Heart right ventricle (tissue), 16 donors: ENCODE measurements around the gene NOP9. TPM values are rescaled to one million over a fixed set of nuclear protein-coding genes. Genes with fewer than 3 reads are reported as not detected.
"Not testable (repeated sequence)": the region's sequence is repeated elsewhere in the genome, so short reads cannot be mapped to it uniquely, and the experiment has no call there.

Source experiments
- ATAC-seq, 8 donors: fragments of 200-7000 bp; cut with Tn5 transposase; one replicate each; pipeline ENCODE4 v1.9.1; 2020; ENCODE audit warnings: mild to moderate bottlenecking in 8 of 8, moderate library complexity in 8 of 8, moderate number of reproducible peaks in 1 of 8
- DNase-seq, 2 donors: peaks; one replicate each; pipeline ENCODE4 v3.0.0-alpha.2; 2020
- H3K27ac ChIP-seq, 10 donors: fragments of 200-600 bp; sonication (generic) in 2 of 10; one replicate each; pipeline versions ENCODE4 v1.5.0 to v1.8.0; 2020 to 2022; ENCODE audit warnings: mild to moderate bottlenecking in 3 of 10
- H3K27me3 ChIP-seq, 7 donors: fragments of 200-600 bp; one replicate each; pipeline ENCODE4 v1.8.0; 2021 to 2022; ENCODE audit warnings: mild to moderate bottlenecking in 2 of 7
- H3K36me3 ChIP-seq, 9 donors: fragments of 200-600 bp; sonication (generic) in 1 of 9; one replicate each; pipeline versions ENCODE4 v1.5.0 to v1.8.0; 2020 to 2022; ENCODE audit warnings: mild to moderate bottlenecking in 2 of 9
- H3K4me1 ChIP-seq, 9 donors: fragments of 200-600 bp; sonication (generic) in 1 of 9; one replicate each; pipeline versions ENCODE4 v1.5.0 to v1.8.0; 2020 to 2022; ENCODE audit warnings: mild to moderate bottlenecking in 4 of 9
- H3K4me3 ChIP-seq, 10 donors: fragments of 200-600 bp; sonication (generic) in 2 of 10; one replicate each; pipeline versions ENCODE4 v1.5.0 to v1.8.0; 2020 to 2022; ENCODE audit warnings: mild to moderate bottlenecking in 7 of 10, moderate library complexity in 2 of 10
- H3K9me3 ChIP-seq, 11 donors: fragments of 200-600 bp in 10 of 11; sonication (generic) in 2 of 11; one replicate each; pipeline versions ENCODE4 v1.5.0 to v1.8.0; 2013 to 2022; ENCODE audit warnings: mild to moderate bottlenecking in 2 of 11, control low read depth in 1 of 11, moderate library complexity in 1 of 11
- WGBS, 2 donors: extraction: QIAGEN DNeasy Blood & Tissue Kit; methylation state at CpG; one replicate each; pipeline ENCODE4 v1.1.7; 2013; ENCODE audit warnings: inconsistent platforms in 1 of 2; 5-methylcytosine and 5-hydroxymethylcytosine counted together
- intact Hi-C, 10 donors: fragments of 100-400 bp; cut with DNase I; formaldehyde crosslinking; loops; one replicate each; pipeline versions ENCODE4 v1.11.1 to v1.14.2; 2022
- polyA plus RNA-seq, 2 donors: library from polyadenylated mRNA; stranded (reverse); fragments of 200-250 nt; gene quantifications; one replicate each; pipeline ENCODE4 v1.2.3, GENCODE V29; 2013
- total RNA-seq, 10 donors: library from RNA; stranded (reverse); fragmentation: NEBNext Ultra II Directional in 3 of 10; extraction: Animal tissue kit (Norgen Biotek cat#: 25700) in 3 of 10; gene quantifications; one replicate each; pipeline versions ENCODE4 v1.2.1 to v1.2.4, GENCODE V29; 2021 to 2023
- TF ChIP-seq, protein P1 (sequence below), 9 donors: fragments of 200-600 bp; sonication (generic) in 2 of 9; IDR thresholded peaks; one replicate each; pipeline versions ENCODE4 v1.5.0 to v1.8.0; 2021 to 2022; ENCODE audit warnings: antibody characterized with exemption in 9 of 9, mild to moderate bottlenecking in 5 of 9, moderate library complexity in 1 of 9
- donor health status: Arrhythmogenic right ventricular cardiomyopathy.
- donor health status: ischemic (EF 13 %, LVEDD 7.1; RV severe dilation, severe dysfunction).
- donor health status: healthy with polysubstance abuse.
- donor health status: DM: no; HTN: yes; CAD: no.
- donor health status: DM: no; HTN: no; CAD: no.
- donor health status: ischemic (EF 25% LVEDD 6.9; RV normal size, moderate dysfunction).
- donor health status: ischemic (EF 25% LVEDD 5.7; RV mildly dilated, moderate dysfunction).
- donor health status: healthy.
- donor health status: DM: yes; HTN: yes; CAD: no.
- donor health status: Ischemic cardiomyopathy.
- donor health status: ischemic (EF 35%, LVEDD 5.7; RV mildly dilated, moderate dysfunction).
- donor health status: nonischemic (EF 11% LVEDD 7.7; RV severe dilation, severe dysfunction).
- donor health status: DM: yes; HTN: yes; CAD: no.
- donor health status: PGD.
- donor health status: ischemic (EF 29% LVEDD 5.4; RV normal size, mild dysfunction).
- donor health status: nonischemic (EF 23%, LVEDD 6.1; RV moderate dilation, normal function).

NOP9 gene
- total and polyA plus RNA-seq, 12 donors, result 10.7 to 31.9 (median 26.4) TPM

- H3K4me3 ChIP-seq, result no peak overlapping the region
- no peak for DNase-seq
- no peaks in the 10 kb centered on the region for H3K36me3 ChIP-seq
- no peak for ATAC-seq
- no peaks in the 10 kb centered on the region for H3K9me3 ChIP-seq
- H3K27ac ChIP-seq, result peak overlapping the region in 2 of 10 donors; percentile 70 to 72
- H3K4me1 ChIP-seq, result peaks cover 0 to 17% (median 7%) of the 10 kb centered on the region in 9 donors
- H3K27me3 ChIP-seq, result peaks cover 0 to 20% (median 6%) of the 10 kb centered on the region in 7 donors
- intact Hi-C loops, result no loop called here
- TF ChIP-seq, protein P1, sequence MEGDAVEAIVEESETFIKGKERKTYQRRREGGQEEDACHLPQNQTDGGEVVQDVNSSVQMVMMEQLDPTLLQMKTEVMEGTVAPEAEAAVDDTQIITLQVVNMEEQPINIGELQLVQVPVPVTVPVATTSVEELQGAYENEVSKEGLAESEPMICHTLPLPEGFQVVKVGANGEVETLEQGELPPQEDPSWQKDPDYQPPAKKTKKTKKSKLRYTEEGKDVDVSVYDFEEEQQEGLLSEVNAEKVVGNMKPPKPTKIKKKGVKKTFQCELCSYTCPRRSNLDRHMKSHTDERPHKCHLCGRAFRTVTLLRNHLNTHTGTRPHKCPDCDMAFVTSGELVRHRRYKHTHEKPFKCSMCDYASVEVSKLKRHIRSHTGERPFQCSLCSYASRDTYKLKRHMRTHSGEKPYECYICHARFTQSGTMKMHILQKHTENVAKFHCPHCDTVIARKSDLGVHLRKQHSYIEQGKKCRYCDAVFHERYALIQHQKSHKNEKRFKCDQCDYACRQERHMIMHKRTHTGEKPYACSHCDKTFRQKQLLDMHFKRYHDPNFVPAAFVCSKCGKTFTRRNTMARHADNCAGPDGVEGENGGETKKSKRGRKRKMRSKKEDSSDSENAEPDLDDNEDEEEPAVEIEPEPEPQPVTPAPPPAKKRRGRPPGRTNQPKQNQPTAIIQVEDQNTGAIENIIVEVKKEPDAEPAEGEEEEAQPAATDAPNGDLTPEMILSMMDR (IDR thresholded peaks at IDR 0.05), result no peak
- 95 to 98% methylated on average over 2 of the region's 2 CpGs for WGBS, 2 donors
These were observed 48.5 kb downstream of the NOP9 start for GRCh38 chr14:24348186-24348585.

- Histone ChIP-seq H3K27me3 (peaks cover 0 to 26% (median 8%) of the 10 kb centered on the region in 7 donors), H3K4me1 (peaks cover 0 to 17% (median 7%) of the 10 kb centered on the region in 9 donors), H3K27ac (no peak overlapping the region), H3K36me3 (no peaks in the 10 kb centered on the region), H3K9me3 (no peaks in the 10 kb centered on the region), H3K4me3 (no peak overlapping the region)
- TF ChIP-seq, protein P1 (IDR thresholded peaks at IDR 0.05), result no peak
- ATAC-seq, result no peak
- DNase-seq, result no peak
- 40 to 65% methylated on average over 5 of the region's 5 CpGs for WGBS, 2 donors
- intact Hi-C loops, result no loop called here
These were observed 50.1 kb downstream of the NOP9 start for GRCh38 chr14:24349742-24350141.

GRCh38 chr14:24351517-24351916 is 51.9 kb downstream of the NOP9 start:
- intact Hi-C loops, result no loop called here
- H3K4me3 ChIP-seq, result no peak overlapping the region
- peaks cover 0 to 19% (median 6%) of the 10 kb centered on the region in 9 donors for H3K4me1 ChIP-seq
- WGBS, 2 donors, result 16 to 18% methylated on average over 4 of the region's 4 CpGs
- TF ChIP-seq, protein P1 (IDR thresholded peaks at IDR 0.05), result peak in 1 of 9 donors; percentile 5
- no peaks in the 10 kb centered on the region for H3K9me3 ChIP-seq
- peaks cover 0 to 26% (median 14%) of the 10 kb centered on the region in 7 donors for H3K27me3 ChIP-seq
- ATAC-seq (peak; percentile 30 to 61 (median 48)), DNase-seq (no peak)
- H3K27ac ChIP-seq, result no peak overlapping the region
- H3K36me3 ChIP-seq, result no peaks in the 10 kb centered on the region

DNA sequence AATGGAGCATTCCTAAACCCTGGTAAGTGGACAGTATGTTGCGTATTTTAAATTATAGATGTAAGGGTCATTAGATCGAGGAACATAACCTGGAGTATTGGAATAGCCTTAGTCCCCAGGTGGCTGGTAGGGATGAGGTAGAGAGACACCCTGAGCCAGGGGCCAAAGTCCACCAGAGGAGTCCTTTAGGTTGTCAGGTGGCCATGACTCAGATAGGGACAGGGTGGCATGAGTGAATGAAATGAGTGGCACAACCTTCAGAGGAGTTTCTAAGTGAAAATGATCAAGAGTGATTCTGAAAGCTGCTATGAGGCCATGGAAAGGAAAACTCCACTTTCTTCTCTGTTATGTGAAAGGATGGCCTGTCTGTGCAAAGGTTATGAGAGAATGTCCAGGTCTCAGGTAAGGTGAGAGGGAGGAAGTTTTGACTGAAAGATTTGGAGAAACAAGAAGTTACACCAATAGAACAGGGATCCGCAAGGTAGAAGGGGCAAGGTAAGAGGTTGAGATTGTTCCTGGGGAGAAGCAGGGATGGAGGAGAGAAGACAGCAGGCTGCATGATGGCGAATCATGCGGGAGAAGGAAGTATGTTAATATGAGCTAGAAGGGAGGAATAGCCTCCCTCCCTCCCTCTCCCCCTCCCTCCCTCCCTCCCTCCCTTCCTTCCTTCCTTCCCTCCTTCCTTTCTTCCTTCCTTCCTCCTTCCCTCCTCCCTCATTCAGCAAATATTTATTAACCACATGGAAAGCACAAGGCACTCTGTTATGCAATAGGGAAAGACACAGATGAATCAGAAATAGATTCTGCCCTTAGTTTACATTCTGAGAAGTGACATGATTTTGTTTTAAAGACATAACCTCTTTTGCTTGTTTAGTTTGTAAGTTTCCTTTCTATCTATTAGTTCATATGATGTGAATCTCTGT is 54.2 kb downstream of the NOP9 start:
- H3K4me1 ChIP-seq, result peaks cover 0 to 19% (median 0%) of the 10 kb centered on the region in 9 donors
- ATAC-seq (no peak), DNase-seq (no peak)
- WGBS, 2 donors, result 71 to 82% methylated on average over 5 of the region's 5 CpGs
- H3K4me3 ChIP-seq, result no peak overlapping the region
- H3K27me3 ChIP-seq, result peaks cover 0 to 29% (median 14%) of the 10 kb centered on the region in 7 donors
- intact Hi-C loops, result no loop called here
- no peaks in the 10 kb centered on the region for H3K36me3 ChIP-seq
- TF ChIP-seq, protein P1 (IDR thresholded peaks at IDR 0.05), result no peak
- no peaks in the 10 kb centered on the region for H3K9me3 ChIP-seq
- peak overlapping the region in 1 of 10 donors; percentile 31 for H3K27ac ChIP-seq

- peaks cover 0 to 19% (median 0%) of the 10 kb centered on the region in 9 donors for H3K4me1 ChIP-seq
- H3K9me3 ChIP-seq, DNase-seq, ATAC-seq, intact Hi-C loops, H3K4me3 ChIP-seq, H3K36me3 ChIP-seq: not testable (repeated sequence)
- 91% methylated on average over 3 of the region's 3 CpGs for WGBS, 2 donors
- peak overlapping the region in 1 of 10 donors; percentile 31 for H3K27ac ChIP-seq
- H3K27me3 ChIP-seq, result peaks cover 0 to 29% (median 14%) of the 10 kb centered on the region in 7 donors
These were observed 54.8 kb downstream of the NOP9 start for GRCh38 chr14:24354482-24354825.
